ENCODE data around the gene SPATA6. TPM values are rescaled to one million over a fixed set of nuclear protein-coding genes. Genes with fewer than 3 reads are reported as not detected.
"Not testable (repeated sequence)": the region's sequence is repeated elsewhere in the genome, so short reads cannot be mapped to it uniquely, and the experiment has no call there.

SPATA6 gene
- polyA plus RNA-seq (2011; rRNA removed) (2.8 and 3.5 TPM in 2 replicates), polyA plus RNA-seq (2017; fragmentation: RNase III; extraction: RNeasy Plus Mini Kit Qiagen cat#74134 plus additional on column Dnase treatment) (2.1 to 2.6 TPM (median 2.3 TPM) in 3 replicates), polyA minus RNA-seq (2011; rRNA and poly(A)+ RNA removed) (3.4 and 5.0 TPM in 2 replicates)
- 0.67 and 1.4 TPM in 2 replicates for polyA plus RNA-seq (2012; cell fraction: cytosol; rRNA removed)
- 0.75 and 1.1 TPM in 2 replicates for polyA plus RNA-seq (2012; cell fraction: nucleus; rRNA removed)

GRCh38 chr1:48471691-48472576, at the start of gene SPATA6:
SPATA6 (minus strand) TSS chr1:48472204; CDS start chr1:48472008, 196 bp downstream.
- DNase-seq (ENCODE audit: low read depth in 1 of 2, low spot score in 1 of 2) (peak; percentile 82 to 93), FAIRE-seq (no peak), ATAC-seq (peak; percentile 96 to 97)
- ChIA-PET POLR2A (interaction anchor here (0.6 to 0.8 kb wide), 4 partner anchors 10 to 58 kb away, joined by 3 to 6 read pairs (median 4); no protein-coding TSS in a partner anchor), CTCF (interaction anchor here (1.3 kb wide), 1 partner anchor 25 kb away, joined by 4 read pairs; no protein-coding TSS in a partner anchor)
- Histone ChIP-seq H3K4me3 (peak within 1 kb of the TSS; percentile 68), H3K4me2 (peak within 1 kb of the TSS; percentile 94), H3K9me3 (no peaks in the 10 kb centered on the region; the same call in 2 of the 3 replicates), H3K4me1 (peaks cover 8% of the 10 kb centered on the region; the same call in 2 of the 3 replicates), H3K27ac (peak within 1 kb of the TSS; percentile 77 to 94)
- 0% methylated on average over 6 of the region's 73 CpGs for WGBS (ENCODE audit: missing lambda C conversion rate)
- TF ChIP-seq CBX8 (IDR thresholded peaks at IDR 0.05) (no peak), EHMT2 (IDR thresholded peaks at IDR 0.05; ENCODE audit: low read depth) (no peak), JUN (IDR thresholded peaks at IDR 0.05) (peak in 1 of 2 experiments; percentile 39; a peak in 1 of 5 replicates), ESRRA (IDR thresholded peaks at IDR 0.05; ENCODE audit: borderline replicate concordance, low read length) (no peak), ZSCAN20 (CRISPR knock-in tag; IDR thresholded peaks at IDR 0.05) (no peak), RNF2 (IDR thresholded peaks at IDR 0.05; ENCODE audit: borderline replicate concordance, low read depth) (no peak), PHF8 (IDR thresholded peaks at IDR 0.05; ENCODE audit: borderline replicate concordance, low read depth) (peak; percentile 22; the same call in 1 of the 2 replicates), POLR2A (IDR thresholded peaks at IDR 0.05; ENCODE audit: low read length) (peak; percentile 65), MAFK (IDR thresholded peaks at IDR 0.05; ENCODE audit: partially characterized antibody) (no peak), MAX (IDR thresholded peaks at IDR 0.05) (no peak), ZNF302 (CRISPR knock-in tag; IDR thresholded peaks at IDR 0.05) (no peak)

GRCh38 chr1:48519896-48520295, 47.9 kb upstream of the SPATA6 start:
- POLR2A ChIA-PET; H3K9me3 ChIP-seq; FAIRE-seq; ATAC-seq; H3K4me1 ChIP-seq; DNase-seq (ENCODE audit: low read depth in 1 of 2, low spot score in 1 of 2); H3K27ac ChIP-seq; H3K4me3 ChIP-seq; H3K4me2 ChIP-seq: not testable (repeated sequence)
- CTCF ChIA-PET = interaction anchor here (0.7 kb wide), 1 partner anchor 36 kb away, joined by 3 read pairs; no protein-coding TSS in a partner anchor
- 27% methylated on average over 6 of the region's 6 CpGs for WGBS (ENCODE audit: missing lambda C conversion rate)

- CTCF ChIA-PET = no interaction called here
- TF ChIP-seq BHLHE40 (IDR thresholded peaks at IDR 0.05; ENCODE audit: low read depth, low read length) (no peak), HEYL (CRISPR knock-in tag; IDR thresholded peaks at IDR 0.05) (no peak), PHF8 (IDR thresholded peaks at IDR 0.05; ENCODE audit: borderline replicate concordance, low read depth) (no peak)
- no peaks in the 10 kb centered on the region for H3K4me1 ChIP-seq
- no peaks in the 10 kb centered on the region for H3K9me3 ChIP-seq
- no peak overlapping the region for H3K4me2 ChIP-seq
- no peak overlapping the region for H3K4me3 ChIP-seq
- FAIRE-seq (no peak), ATAC-seq (no peak), DNase-seq (ENCODE audit: low read depth in 1 of 2, low spot score in 1 of 2) (no peak)
- POLR2A ChIA-PET = no interaction called here
- H3K27ac ChIP-seq = no peak overlapping the region
- WGBS (ENCODE audit: missing lambda C conversion rate) = 0% methylated on average over 1 of the region's 1 CpG
Observed at GRCh38 chr1:48506870-48507269, 34.9 kb upstream of the SPATA6 start.

- FAIRE-seq = no peak
Observed at GRCh38 chr1:48500541-48501450, 28.8 kb upstream of the SPATA6 start.

More at GRCh38 chr1:48500541-48501450, 28.8 kb upstream of the SPATA6 start:
- Histone ChIP-seq H3K4me3 (no peak overlapping the region), H3K27ac (no peak overlapping the region), H3K4me1 (no peaks in the 10 kb centered on the region), H3K9me3 (no peaks in the 10 kb centered on the region), H3K4me2 (no peak overlapping the region)
- POLR2A ChIA-PET = no interaction called here
- TF ChIP-seq HOXA7 (CRISPR knock-in tag; IDR thresholded peaks at IDR 0.05) (no peak), CBX8 (IDR thresholded peaks at IDR 0.05) (no peak), EHMT2 (IDR thresholded peaks at IDR 0.05; ENCODE audit: low read depth) (no peak), CTCF (IDR thresholded peaks at IDR 0.05) (no peak), BHLHE40 (IDR thresholded peaks at IDR 0.05; ENCODE audit: low read depth, low read length) (no peak)
- 47% methylated on average over 9 of the region's 12 CpGs for WGBS (ENCODE audit: missing lambda C conversion rate)
- CTCF ChIA-PET = no interaction called here
- ATAC-seq = no peak
- DNase-seq (ENCODE audit: low read depth in 1 of 2, low spot score in 1 of 2) = no peak

All from A549 (cell line).